Adrenal gland (tissue), 12 donors: ENCODE results near the gene TCF7L1. TPM values are rescaled to one million over a fixed set of nuclear protein-coding genes. Genes with fewer than 3 reads are reported as not detected.

Experiments
- DNase-seq, 7 donors: peaks; one replicate each; pipeline ENCODE4 v3.0.0-alpha.2; 2019 to 2020
- H3K27ac ChIP-seq, 5 donors: fragments of 200-600 bp; sonication (generic) in 4 of 5; 1 replicate in 3 of 5; 2 replicates in 2 of 5; pipeline versions ENCODE4 v1.5.1 to v1.8.0; 2016 to 2020; ENCODE audit warnings: mild to moderate bottlenecking in 1 of 5
- H3K27me3 ChIP-seq: fragments of 200-600 bp; 2 replicates; pipeline ENCODE4 v1.8.0; 2021
- H3K36me3 ChIP-seq, 2 donors: fragments of 200-600 bp; replicated peaks in 1 of 2; 1 replicate in 1 of 2; 2 replicates in 1 of 2; pipeline versions ENCODE4 v1.5.1 to v1.8.0; 2018 to 2022
- H3K4me1 ChIP-seq, 2 donors: fragments of 200-600 bp; replicated peaks in 1 of 2; 1 replicate in 1 of 2; 2 replicates in 1 of 2; pipeline versions ENCODE4 v1.5.1 to v1.8.0; 2018 to 2021
- H3K4me3 ChIP-seq, 4 donors: fragments of 200-600 bp; sonication (generic) in 3 of 4; one replicate each; pipeline ENCODE4 v1.5.1; 2016 to 2018
- H3K9me3 ChIP-seq, 3 donors: fragments of 200-600 bp; sonication (generic) in 1 of 3; replicated peaks in 1 of 3; 1 replicate in 2 of 3; 2 replicates in 1 of 3; pipeline versions ENCODE4 v1.5.1 to v1.8.0; 2016 to 2021
- CTCF ChIP-seq, 6 experiments: fragments of 450-650 bp in 4 of 6; fragments of 200-600 bp in 2 of 6; sonication (generic) in 1 of 6; IDR thresholded peaks; 1 replicate in 5 of 6; 2 replicates in 1 of 6; pipeline versions ENCODE4 v1.5.1 to v1.8.0; 2016 to 2021; ENCODE audit warnings: antibody characterized with exemption in 6 of 6, mild to moderate bottlenecking in 2 of 6, moderate library complexity in 1 of 6
- POLR2A ChIP-seq, 2 donors: fragments of 450-650 bp; IDR thresholded peaks; one replicate each; pipeline ENCODE4 v1.6.1; 2017; ENCODE audit warnings: antibody characterized with exemption in 2 of 2, mild to moderate bottlenecking in 2 of 2, moderate library complexity in 1 of 2
- WGBS, 4 donors: extraction: QIAGEN DNeasy Blood & Tissue Kit in 2 of 4; methylation state at CpG; one replicate each; pipeline versions ENCODE4 v1.1.5 to v1.1.7; 2013 to 2017; 5-methylcytosine and 5-hydroxymethylcytosine counted together
- intact Hi-C, 2 donors: fragments of 100-400 bp; cut with DNase I; formaldehyde crosslinking; loops; one replicate each; pipeline versions ENCODE4 v1.14.1 to v1.15.0; 2022 to 2023
- polyA plus RNA-seq, 3 donors: library from polyadenylated mRNA; stranded (reverse); fragments of 200-250 nt in 2 of 3; fragments of 350-450 nt in 1 of 3; fragmentation: Illumina TruSeq in 1 of 3; extraction: RNeasy Lipid Tissue Mini Kit (QIAGEN cat#74804) in 1 of 3; gene quantifications; one replicate each; pipeline ENCODE4 v1.2.3, GENCODE V29; 2013 to 2014
- total RNA-seq, 9 donors: library from RNA; depleted of rRNA in 4 of 9; stranded (reverse); fragments of >200 nt in 4 of 9; fragments of 120-200 nt in 1 of 9; fragmentation: NEBNext Ultra II Directional in 1 of 9; extraction: Animal tissue kit (Norgen Biotek cat#: 25700) in 1 of 9; gene quantifications; one replicate each; pipeline versions ENCODE4 v1.1.0 to v1.2.4, GENCODE V29; 2013 to 2023
- donor health status: healthy with polysubstance abuse.
- donor health status: Bipolar disorder and iron deficiency.
- donor health status: DM: yes; HTN: yes; CAD: no.
- donor health status: DM: no; HTN: no; CAD: no.
- donor health status: DM: no; HTN: no; CAD: no.
- donor health status: DM: yes; HTN: yes; CAD: no.

The TCF7L1 gene
- total and polyA plus RNA-seq, 12 donors: 0.36 to 8.9 (median 3.2) TPM

- Histone ChIP-seq H3K4me1 (no peaks in the 10 kb centered on the region), H3K27ac (no peak overlapping the region), H3K4me3 (no peak overlapping the region), H3K27me3 (no peaks in the 10 kb centered on the region), H3K36me3 (no peaks in the 10 kb centered on the region), H3K9me3 (no peaks in the 10 kb centered on the region)
- WGBS, 4 donors: 85 to 90% (median 88%) methylated on average over 7 of the region's 7 CpGs
- TF ChIP-seq POLR2A (IDR thresholded peaks at IDR 0.05) (no peak), CTCF (IDR thresholded peaks at IDR 0.05) (no peak)
- intact Hi-C loops: loop anchor here in 1 of 2 donors (5.0 to 10.0 kb wide), 3 partner anchors 151 to 788 kb away; partner anchors contain the start of gene TCF7L1
- no peak for DNase-seq
These were observed 149.7 kb downstream of the TCF7L1 start for GRCh38 chr2:85282914-85283313.

- 90 to 95% (median 91%) methylated on average over 8 of the region's 8 CpGs for WGBS, 4 donors
- no peaks in the 10 kb centered on the region for H3K4me1 ChIP-seq
- TF ChIP-seq CTCF (IDR thresholded peaks at IDR 0.05) (no peak), POLR2A (IDR thresholded peaks at IDR 0.05) (no peak)
- intact Hi-C loops: loop anchor here in 1 of 2 donors (5.0 to 10.0 kb wide), 3 partner anchors 151 to 789 kb away; partner anchors contain the start of gene TCF7L1
- H3K9me3 ChIP-seq: no peaks in the 10 kb centered on the region
- H3K27ac ChIP-seq: no peak overlapping the region
- H3K4me3 ChIP-seq: no peak overlapping the region
- DNase-seq: no peak
- no peaks in the 10 kb centered on the region for H3K36me3 ChIP-seq
- H3K27me3 ChIP-seq: no peaks in the 10 kb centered on the region
These were observed 150.4 kb downstream of the TCF7L1 start for GRCh38 chr2:85283641-85284040.

GRCh38 chr2:85286918-85287317 is 153.7 kb downstream of the TCF7L1 start:
- intact Hi-C loops: loop anchor here (5.0 to 10.0 kb wide), 2 partner anchors 155 to 792 kb away; partner anchors contain the start of gene TCF7L1 (in 1 of the 2)
- Histone ChIP-seq H3K27ac (no peak overlapping the region), H3K36me3 (no peaks in the 10 kb centered on the region), H3K4me1 (no peaks in the 10 kb centered on the region), H3K9me3 (no peaks in the 10 kb centered on the region), H3K27me3 (no peaks in the 10 kb centered on the region), H3K4me3 (no peak overlapping the region)
- WGBS, 4 donors: 57 to 62% (median 60%) methylated on average over 8 of the region's 8 CpGs
- TF ChIP-seq CTCF (IDR thresholded peaks at IDR 0.05) (no peak), POLR2A (IDR thresholded peaks at IDR 0.05) (no peak)
- DNase-seq: no peak

GRCh38 chr2:85287721-85288120 is 154.5 kb downstream of the TCF7L1 start:
- WGBS, 4 donors: 85 to 89% (median 86%) methylated on average over 7 of the region's 7 CpGs
- intact Hi-C loops: loop anchor here (5.0 to 10.0 kb wide), 2 partner anchors 155 to 793 kb away; partner anchors contain the start of gene TCF7L1 (in 1 of the 2)
- no peak for TF ChIP-seq CTCF (IDR thresholded peaks at IDR 0.05)
- no peak for TF ChIP-seq POLR2A (IDR thresholded peaks at IDR 0.05)
- Histone ChIP-seq H3K36me3 (no peaks in the 10 kb centered on the region), H3K4me3 (no peak overlapping the region), H3K27ac (no peak overlapping the region), H3K9me3 (no peaks in the 10 kb centered on the region), H3K4me1 (no peaks in the 10 kb centered on the region), H3K27me3 (no peaks in the 10 kb centered on the region)
- DNase-seq: no peak
